Measurements from ENCODE around the gene PTCH2. TPM values are rescaled to one million over a fixed set of nuclear protein-coding genes. Genes with fewer than 3 reads are reported as not detected.

PTCH2 gene
- total and polyA plus RNA-seq, 10 donors, result 0.56 to 1.6 (median 1.2) TPM

DNA sequence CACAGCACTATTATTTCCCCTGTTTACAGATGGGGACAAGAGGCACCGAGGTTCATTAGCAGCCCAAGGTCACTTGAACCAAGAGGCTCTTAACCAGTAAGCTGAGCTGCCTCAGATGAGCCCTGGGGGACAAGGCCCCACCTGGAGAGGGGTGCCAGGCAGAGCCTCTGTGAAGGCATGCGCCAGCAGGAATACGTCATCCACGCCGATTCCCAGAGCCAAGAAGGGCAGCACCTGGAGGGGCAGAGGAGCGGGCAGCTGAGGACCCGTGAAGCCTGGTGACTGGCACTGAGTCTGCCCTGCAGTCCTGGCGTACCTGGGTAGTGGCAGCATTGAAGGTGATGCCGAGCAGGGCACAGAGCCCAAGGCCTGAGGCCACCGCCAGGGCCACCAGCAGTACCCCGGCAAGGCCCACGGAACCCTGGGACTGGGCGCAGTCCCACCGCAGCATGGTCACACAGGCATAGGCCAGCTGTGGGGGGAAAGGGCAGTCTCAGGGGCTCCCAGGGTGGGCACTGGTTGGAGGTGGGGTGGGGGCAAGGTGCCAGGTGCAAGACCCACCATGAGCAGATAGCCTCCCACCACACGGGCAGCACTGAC lies 14.1 kb downstream of the PTCH2 start:
- TF ChIP-seq, protein P1, sequence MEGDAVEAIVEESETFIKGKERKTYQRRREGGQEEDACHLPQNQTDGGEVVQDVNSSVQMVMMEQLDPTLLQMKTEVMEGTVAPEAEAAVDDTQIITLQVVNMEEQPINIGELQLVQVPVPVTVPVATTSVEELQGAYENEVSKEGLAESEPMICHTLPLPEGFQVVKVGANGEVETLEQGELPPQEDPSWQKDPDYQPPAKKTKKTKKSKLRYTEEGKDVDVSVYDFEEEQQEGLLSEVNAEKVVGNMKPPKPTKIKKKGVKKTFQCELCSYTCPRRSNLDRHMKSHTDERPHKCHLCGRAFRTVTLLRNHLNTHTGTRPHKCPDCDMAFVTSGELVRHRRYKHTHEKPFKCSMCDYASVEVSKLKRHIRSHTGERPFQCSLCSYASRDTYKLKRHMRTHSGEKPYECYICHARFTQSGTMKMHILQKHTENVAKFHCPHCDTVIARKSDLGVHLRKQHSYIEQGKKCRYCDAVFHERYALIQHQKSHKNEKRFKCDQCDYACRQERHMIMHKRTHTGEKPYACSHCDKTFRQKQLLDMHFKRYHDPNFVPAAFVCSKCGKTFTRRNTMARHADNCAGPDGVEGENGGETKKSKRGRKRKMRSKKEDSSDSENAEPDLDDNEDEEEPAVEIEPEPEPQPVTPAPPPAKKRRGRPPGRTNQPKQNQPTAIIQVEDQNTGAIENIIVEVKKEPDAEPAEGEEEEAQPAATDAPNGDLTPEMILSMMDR (IDR thresholded peaks at IDR 0.05 in 8 of 11, conservative IDR thresholded peaks at IDR 0.05 in 3 of 11), result no peak
- TF ChIP-seq POLR2AphosphoS5 (IDR thresholded peaks at IDR 0.05) (no peak), POLR2A (IDR thresholded peaks at IDR 0.05) (no peak)
- Histone ChIP-seq H3K4me3 (no peak overlapping the region), H3K9me3 (no peaks in the 10 kb centered on the region), H3K27me3 (replicated peaks in 1 of 7) (no peaks in the 10 kb centered on the region), H3K27ac (no peak overlapping the region), H3K4me1 (peaks cover 0 to 70% (median 29%) of the 10 kb centered on the region in 6 donors), H3K36me3 (no peaks in the 10 kb centered on the region)
- intact Hi-C loops (cut with DNase I; ENCODE audit: low total_unique reads), result no loop called here
- peak; percentile 70 for DNase-seq
- 83 to 97% (median 95%) methylated on average over 5 to 15 of the region's 15 CpGs for WGBS, 5 donors

DNA sequence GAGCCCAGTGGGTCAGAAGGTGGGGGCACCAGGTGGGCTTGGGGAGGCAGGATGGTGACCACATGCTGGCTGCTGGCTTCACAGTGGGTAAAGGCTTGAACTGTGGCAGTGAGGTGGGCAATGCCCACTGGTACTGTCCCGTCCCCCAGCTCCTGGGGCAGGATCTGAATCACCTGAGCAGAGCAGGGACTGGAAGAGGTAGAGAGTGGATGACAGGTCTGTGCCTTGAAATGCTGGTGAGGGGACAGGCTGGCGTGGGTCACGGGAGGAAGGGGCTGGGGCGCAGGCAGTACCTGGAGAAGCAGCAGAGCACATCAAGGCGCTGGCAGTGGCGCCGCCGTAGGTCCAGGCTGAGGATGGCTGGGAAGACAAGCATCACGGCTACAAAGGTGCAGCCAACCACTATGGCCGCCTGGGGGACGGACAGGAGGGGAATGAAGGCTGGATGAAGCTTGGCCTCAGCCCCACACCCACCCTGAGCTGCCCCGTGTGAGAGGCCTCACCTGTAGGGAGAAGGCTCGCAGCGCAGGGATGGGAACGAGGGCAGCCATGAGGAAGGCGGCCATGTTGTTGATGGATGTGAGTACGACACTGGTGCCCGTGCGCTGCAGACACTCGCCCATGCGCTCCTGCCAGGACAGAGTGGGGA lies 14.9 kb downstream of the PTCH2 start:
- Histone ChIP-seq H3K27ac (no peak overlapping the region), H3K9me3 (no peaks in the 10 kb centered on the region), H3K4me1 (peaks cover 0 to 62% (median 25%) of the 10 kb centered on the region in 6 donors), H3K36me3 (no peaks in the 10 kb centered on the region), H3K27me3 (replicated peaks in 1 of 7) (no peaks in the 10 kb centered on the region), H3K4me3 (no peak overlapping the region)
- WGBS, 5 donors, result 94 to 97% (median 96%) methylated on average over 16 to 21 of the region's 21 CpGs
- intact Hi-C loops (cut with DNase I; ENCODE audit: low total_unique reads), result no loop called here
- no peak for TF ChIP-seq POLR2A (IDR thresholded peaks at IDR 0.05)
- TF ChIP-seq POLR2AphosphoS5 (IDR thresholded peaks at IDR 0.05), result no peak
- peak; percentile 74 for DNase-seq

- H3K27ac ChIP-seq, result peak overlapping the region in 5 of 8 donors; percentile 55 to 70 (median 63)
These were observed 15.7 kb downstream of the PTCH2 start for GRCh38 chr1:44827197-44828002.

More at GRCh38 chr1:44827197-44828002, 15.7 kb downstream of the PTCH2 start:
- peak; percentile 74 for DNase-seq
- H3K4me1 ChIP-seq, result peaks cover 0 to 54% (median 24%) of the 10 kb centered on the region in 6 donors
- intact Hi-C loops (cut with DNase I; ENCODE audit: low total_unique reads), result no loop called here
- no peak overlapping the region for H3K4me3 ChIP-seq
- TF ChIP-seq POLR2A (IDR thresholded peaks at IDR 0.05) (no peak), POLR2AphosphoS5 (IDR thresholded peaks at IDR 0.05) (no peak)
- TF ChIP-seq, protein P1 (IDR thresholded peaks at IDR 0.05 in 8 of 11, conservative IDR thresholded peaks at IDR 0.05 in 3 of 11), result no peak
- no peaks in the 10 kb centered on the region for H3K9me3 ChIP-seq
- no peaks in the 10 kb centered on the region for H3K27me3 ChIP-seq (replicated peaks in 1 of 7)
- WGBS, 5 donors, result 87 to 91% (median 89%) methylated on average over 24 to 28 of the region's 28 CpGs
- H3K36me3 ChIP-seq, result no peaks in the 10 kb centered on the region
